Left lobe of liver (tissue), 2 donors: ENCODE results near the gene TLE3. TPM values are rescaled to one million over a fixed set of nuclear protein-coding genes. Genes with fewer than 3 reads are reported as not detected.

Experiments
- ATAC-seq: fragments of 200-7000 bp; cut with Tn5 transposase; one replicate; pipeline ENCODE4 v1.9.1; 2020; ENCODE audit warnings: mild to moderate bottlenecking, moderate library complexity
- DNase-seq: peaks from one replicate; pipeline ENCODE4 v3.0.0-alpha.2; 2020; ENCODE audit warnings: low spot score
- total RNA-seq: library from RNA; stranded (reverse); gene quantifications from one replicate; pipeline ENCODE4 v1.2.1, GENCODE V29; 2021
- donor health status: DM: no; HTN: no; CAD: no; lungs with moderate emphysema.
- donor health status: DM: no; HTN: yes; CAD: no.

TLE3 gene
- total RNA-seq, 1 donor from 2014 or later = 7.0 TPM

GRCh38 chr15:70088455-70088854 lies 9.3 kb downstream of the TLE3 start:
- DNase-seq (no peak), ATAC-seq (no peak)

DNA sequence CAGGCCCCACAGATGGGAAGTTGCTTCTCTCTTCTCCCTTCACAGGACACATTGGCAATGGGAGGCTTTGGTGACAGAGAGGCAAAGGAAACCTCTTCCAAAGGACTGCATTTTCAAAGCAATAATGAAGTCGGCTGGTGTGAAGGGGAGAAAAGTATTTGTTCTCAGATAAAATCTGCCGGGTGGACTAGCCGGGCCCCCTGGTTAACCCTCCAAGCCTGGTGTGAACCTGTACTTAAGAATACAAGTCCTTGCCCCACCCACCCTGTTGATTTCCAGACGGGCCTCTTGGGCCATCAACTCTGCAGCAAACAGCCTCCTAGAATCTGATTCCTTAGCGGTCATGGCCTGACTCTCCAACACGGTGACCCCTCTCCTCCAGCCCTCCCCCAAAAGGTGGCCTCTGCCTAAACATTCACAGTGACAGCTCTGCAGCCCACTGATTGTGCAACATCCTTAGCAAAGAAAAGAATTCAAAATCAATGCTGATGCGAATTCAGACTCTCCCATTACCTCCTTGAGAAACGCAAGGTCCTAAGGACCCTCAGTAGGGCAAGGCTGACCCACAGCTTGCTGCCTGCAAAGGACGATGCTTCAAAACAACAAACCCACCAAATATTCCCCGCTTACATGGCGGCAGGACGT lies 9.9 kb downstream of the TLE3 start:
- DNase-seq = no peak
- no peak for ATAC-seq

GRCh38 chr15:70086636-70087035 lies 11.1 kb downstream of the TLE3 start:
- no peak for DNase-seq
- peak; percentile 51 for ATAC-seq

DNA sequence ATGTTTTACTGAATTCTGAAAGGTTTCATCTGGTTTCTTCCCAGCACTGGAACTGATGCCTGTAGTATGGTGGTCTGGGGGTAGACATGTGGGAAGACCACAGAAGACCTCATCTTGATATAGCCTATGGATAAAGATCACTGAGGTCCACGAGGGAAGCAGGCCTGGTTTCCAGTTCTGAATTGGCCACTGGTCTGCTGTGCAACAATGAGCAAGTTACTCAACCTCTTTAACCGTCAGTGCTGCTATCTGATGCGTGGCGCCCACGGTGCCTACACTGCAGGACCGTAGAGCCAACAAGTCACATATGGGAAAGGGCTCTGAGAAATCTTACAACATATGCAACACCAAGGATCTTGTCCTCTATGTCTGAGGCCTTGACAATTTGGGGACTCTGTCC lies 13.3 kb downstream of the TLE3 start:
- ATAC-seq (no peak), DNase-seq (no peak)

GRCh38 chr15:70083946-70084345 lies 13.8 kb downstream of the TLE3 start:
- no peak for ATAC-seq
- DNase-seq = no peak

- no peak for ATAC-seq
- no peak for DNase-seq
Measured at GRCh38 chr15:70083418-70083817, 14.3 kb downstream of the TLE3 start.

GRCh38 chr15:70082281-70082900 lies 15.3 kb downstream of the TLE3 start:
- no peak for DNase-seq
- ATAC-seq = no peak

DNA sequence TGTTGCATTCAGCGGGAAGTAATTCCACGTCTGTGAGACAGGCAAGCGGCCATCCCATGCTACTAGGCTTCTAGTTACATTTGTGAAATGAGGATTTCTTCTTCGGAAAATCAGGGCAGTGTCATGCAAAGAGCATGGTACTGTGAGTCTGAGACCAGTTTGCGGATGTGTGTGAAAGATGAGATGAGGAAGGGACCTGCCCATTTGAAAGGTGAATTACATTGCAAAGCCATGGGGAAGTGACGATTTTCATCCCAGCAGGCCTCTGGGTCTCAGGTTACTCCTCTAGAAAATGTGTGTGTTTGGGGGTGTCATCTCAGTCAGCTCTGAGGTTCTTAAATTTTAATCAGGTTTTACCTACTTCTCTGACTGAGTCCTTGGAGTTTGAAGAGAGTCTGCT lies 16.1 kb downstream of the TLE3 start:
- no peak for DNase-seq
- ATAC-seq = no peak

DNA sequence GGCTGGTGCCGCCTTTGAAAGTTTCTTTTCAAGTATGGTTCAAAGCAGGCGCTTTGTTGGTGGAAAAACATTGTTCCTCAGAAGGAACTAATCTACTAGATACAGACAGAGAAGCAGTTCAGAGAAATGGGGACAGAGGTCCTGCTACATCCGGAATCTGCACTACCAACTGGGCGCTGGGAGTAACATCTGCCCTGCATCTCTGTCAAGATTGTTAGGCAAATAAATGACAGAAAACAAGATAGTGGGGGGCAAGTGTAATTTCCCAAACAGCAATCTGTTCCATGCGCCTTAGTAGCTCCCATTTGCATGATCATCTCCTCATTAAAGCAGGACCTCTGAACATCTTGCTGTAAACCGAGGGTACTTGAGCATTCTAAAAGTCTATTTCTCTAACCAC lies 17.4 kb downstream of the TLE3 start:
- ATAC-seq (peak; percentile 31), DNase-seq (no peak)

- DNase-seq (no peak), ATAC-seq (peak; percentile 71)
Measured at GRCh38 chr15:70079888-70080287, 17.8 kb downstream of the TLE3 start.

DNA sequence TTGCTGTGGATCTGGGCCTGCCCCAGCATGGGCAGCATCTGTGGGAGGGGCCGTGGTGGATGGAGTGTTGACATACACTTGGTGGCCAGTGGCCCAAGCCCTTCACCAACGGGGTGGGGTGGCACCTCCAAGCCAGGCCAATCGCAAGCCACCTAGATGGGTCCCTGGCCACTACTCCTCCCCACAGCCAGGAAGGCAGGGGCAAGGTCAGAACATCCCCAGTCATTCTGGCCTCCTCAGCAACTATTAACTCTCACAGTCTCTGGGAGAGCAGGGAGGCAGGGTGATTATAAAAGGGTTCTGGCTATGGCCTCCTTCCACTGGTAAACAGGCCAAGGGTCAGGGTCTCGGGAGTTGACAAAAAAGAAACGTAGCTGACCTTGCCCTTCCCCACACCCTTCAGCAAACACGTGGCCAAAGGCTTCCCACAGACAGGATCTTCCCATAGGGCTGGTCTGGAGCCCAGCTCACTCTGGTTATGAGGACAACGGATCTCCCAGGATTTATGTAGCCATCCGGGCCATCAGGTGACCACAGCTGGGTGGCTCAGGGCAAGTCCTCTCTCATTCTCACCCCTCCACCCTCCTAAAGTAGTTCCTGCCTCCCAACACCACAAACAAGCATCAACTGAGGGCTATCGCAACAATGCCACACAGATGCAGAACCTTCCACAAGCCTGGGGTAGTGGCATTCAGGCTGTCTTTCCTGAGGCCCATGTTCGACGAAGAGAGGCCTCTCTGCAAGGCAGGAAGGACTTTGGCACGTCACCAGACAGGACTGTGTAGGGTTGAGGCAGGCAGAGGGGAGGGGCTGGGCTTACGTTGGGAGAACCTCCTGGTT lies 18.9 kb downstream of the TLE3 start:
- ATAC-seq (peak; percentile 54), DNase-seq (no peak)

DNA sequence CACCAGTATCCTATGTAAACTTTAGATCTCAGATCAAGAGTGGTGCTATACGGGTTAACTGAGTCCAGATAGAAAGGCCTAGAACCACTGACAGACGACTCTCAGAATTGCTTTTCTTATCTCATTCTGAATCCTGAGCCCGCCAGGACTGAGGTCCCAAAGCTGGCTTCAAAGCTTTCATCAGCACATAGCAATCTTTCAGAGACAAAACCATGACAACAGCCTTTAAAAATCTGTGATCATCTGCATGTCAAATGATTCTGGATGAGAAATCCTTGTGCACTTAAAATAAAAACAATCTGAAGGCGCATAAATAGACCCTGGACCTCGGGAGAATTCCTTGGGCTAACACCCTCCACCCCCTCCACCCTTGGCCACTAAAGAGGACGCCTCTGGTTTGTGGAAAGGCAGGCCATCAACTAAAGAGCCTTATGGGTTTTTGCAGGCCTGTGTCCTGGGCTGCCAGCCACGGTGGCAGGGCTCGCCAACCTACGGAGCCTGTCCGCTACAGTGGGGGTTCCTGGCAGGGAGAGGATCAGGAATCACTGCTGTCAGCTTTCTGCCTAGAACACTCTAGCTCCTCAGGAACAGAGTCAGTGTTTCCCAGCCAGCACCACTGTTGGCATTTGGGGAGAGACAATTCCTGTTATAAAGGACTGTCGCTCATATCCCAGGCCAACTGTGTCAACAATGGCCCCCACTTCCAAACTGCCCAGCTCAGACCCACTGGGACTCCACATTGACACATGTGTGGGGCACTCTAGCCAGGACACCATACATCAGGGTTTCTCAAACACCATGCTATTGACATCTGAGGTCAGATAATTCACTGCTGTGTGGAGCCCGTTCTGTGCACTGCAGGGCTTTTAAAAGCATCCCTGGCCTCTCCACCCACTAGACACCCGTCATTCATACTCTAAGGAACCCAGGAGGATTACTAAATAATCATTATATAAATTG lies 20.2 kb downstream of the TLE3 start:
- no peak for ATAC-seq
- no peak for DNase-seq

GRCh38 chr15:70074380-70074779 lies 23.3 kb downstream of the TLE3 start:
- ATAC-seq (no peak), DNase-seq (no peak)

DNA sequence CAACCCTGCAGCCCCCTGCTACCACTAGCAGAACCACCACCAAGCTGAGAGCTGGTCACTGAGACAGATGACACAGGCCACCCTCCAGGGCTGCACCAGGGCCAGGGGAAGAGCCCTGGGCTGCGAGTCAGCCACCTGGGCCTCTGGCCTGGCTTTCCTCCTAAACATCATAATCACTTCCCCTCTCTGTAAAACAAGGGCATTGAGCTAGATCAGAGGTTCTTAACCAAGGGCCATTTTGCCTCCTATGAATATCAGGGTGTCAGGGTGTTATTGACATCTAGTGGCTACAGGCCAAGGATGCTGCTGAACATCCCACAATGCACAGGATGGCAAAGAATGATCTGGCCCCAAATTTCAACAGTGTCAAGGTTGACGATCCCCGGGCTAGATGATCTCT lies 25.2 kb downstream of the TLE3 start:
- no peak for DNase-seq

GRCh38 chr15:70071799-70072198 lies 25.9 kb downstream of the TLE3 start:
- ATAC-seq = no peak
- no peak for DNase-seq

More for the DNA sequence above, 25.2 kb downstream of the TLE3 start:
- no peak for ATAC-seq

- ATAC-seq = no peak
- DNase-seq = no peak
Measured at GRCh38 chr15:70069716-70070115, 28.0 kb downstream of the TLE3 start.

GRCh38 chr15:70068783-70069565 lies 28.7 kb downstream of the TLE3 start:
- ATAC-seq (peak; percentile 58), DNase-seq (no peak)

GRCh38 chr15:70067681-70068080 lies 30.0 kb downstream of the TLE3 start:
- no peak for DNase-seq

DNA sequence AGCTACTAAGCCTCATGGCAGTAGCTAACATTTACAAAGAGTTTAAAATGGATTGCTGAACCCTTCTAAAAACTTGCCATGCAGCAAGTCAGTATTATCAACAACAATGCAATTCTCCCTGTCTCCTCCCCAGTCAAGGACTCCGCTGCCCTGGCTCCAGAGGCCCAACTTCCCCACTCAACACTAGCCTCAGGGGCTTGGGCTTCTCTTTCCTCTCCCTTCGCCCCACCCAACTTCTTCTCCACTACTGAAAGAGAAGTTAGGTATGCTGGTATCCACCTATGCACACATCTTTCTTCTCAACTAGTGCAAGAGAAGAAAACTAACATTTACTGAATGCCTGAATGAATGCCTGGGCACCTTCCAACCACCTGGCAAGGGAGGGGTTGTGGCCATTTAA lies 30.7 kb downstream of the TLE3 start:
- DNase-seq (no peak), ATAC-seq (no peak)

More at GRCh38 chr15:70067681-70068080, 30.0 kb downstream of the TLE3 start:
- no peak for ATAC-seq

GRCh38 chr15:70066447-70066846 lies 31.3 kb downstream of the TLE3 start:
- no peak for DNase-seq
- no peak for ATAC-seq
